Colonic mucosa (tissue), 4 donors: ENCODE results near the gene DCP1A. TPM values are rescaled to one million over a fixed set of nuclear protein-coding genes. Genes with fewer than 3 reads are reported as not detected.
A peak's percentile ranks its signal among the peaks of the same experiment; 100 is the strongest.

Source experiments
- DNase-seq: peaks from one replicate; pipeline ENCODE4 v3.0.0-alpha.2; 2020
- H3K27ac ChIP-seq: fragments of 200-600 bp; one replicate; pipeline ENCODE4 v1.8.0; 2021
- H3K27me3 ChIP-seq: fragments of 200-600 bp; one replicate; pipeline ENCODE4 v1.8.0; 2021
- H3K36me3 ChIP-seq: fragments of 200-600 bp; one replicate; pipeline ENCODE4 v1.8.0; 2021
- H3K4me1 ChIP-seq: fragments of 200-600 bp; one replicate; pipeline ENCODE4 v1.8.0; 2021; ENCODE audit warnings: mild to moderate bottlenecking
- H3K4me3 ChIP-seq: fragments of 200-600 bp; one replicate; pipeline ENCODE4 v1.8.0; 2021
- H3K9ac ChIP-seq, 2 donors: one replicate each; pipeline ENCODE4 v1.7.0; 2013; ENCODE audit warnings: control low read depth in 2 of 2, low read depth in 2 of 2, low read length in 2 of 2
- H3K9me3 ChIP-seq: fragments of 200-600 bp; one replicate; pipeline ENCODE4 v1.8.0; 2021
- intact Hi-C: fragments of 100-400 bp; cut with DNase I; formaldehyde crosslinking; loops from one replicate; pipeline ENCODE4 v1.14.1; 2022
- total RNA-seq, 2 donors: library from RNA; stranded (reverse); fragmentation: NEBNext Ultra II Directional in 1 of 2; extraction: Animal tissue kit (Norgen Biotek cat#: 25700) in 1 of 2; gene quantifications; one replicate each; pipeline ENCODE4 v1.2.1, GENCODE V29; 2021
- TF ChIP-seq, protein P1 (sequence below): fragments of 200-600 bp; IDR thresholded peaks from one replicate; pipeline ENCODE4 v1.8.0; 2022; ENCODE audit warnings: antibody characterized with exemption, mild to moderate bottlenecking
- donor health status: healthy.
- donor health status: DM: no; HTN: no; CAD: no.
- donor health status: DM: no; HTN: no; CAD: no.

The DCP1A gene
- total RNA-seq, 2 donors from 2014 or later: 20.6 to 24.5 TPM

DNA sequence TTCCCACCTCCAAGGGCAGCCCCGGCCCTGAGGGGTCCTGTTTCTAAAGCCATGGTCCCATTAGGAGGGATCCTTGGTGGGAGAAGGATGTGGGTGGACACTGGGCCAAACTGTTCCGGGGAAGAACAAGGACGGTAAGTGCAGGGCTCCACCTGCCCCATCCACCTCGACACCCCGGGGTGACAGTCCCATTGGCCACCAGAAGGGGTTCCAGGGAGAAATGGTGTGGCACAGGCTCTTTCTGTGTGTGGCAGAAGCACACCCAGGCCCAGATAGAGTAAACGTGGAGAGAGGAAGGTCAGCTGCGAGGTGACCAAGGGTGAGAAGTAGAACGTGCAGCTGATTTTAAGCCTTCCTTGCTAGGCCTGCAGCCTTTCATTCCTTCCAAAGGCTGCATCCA is 103.6 kb downstream of the DCP1A start:
- Histone ChIP-seq H3K4me1 (peaks cover 2% of the 10 kb centered on the region), H3K27me3 (no peaks in the 10 kb centered on the region), H3K9ac (no peak overlapping the region), H3K9me3 (no peaks in the 10 kb centered on the region), H3K36me3 (peaks cover 22% of the 10 kb centered on the region), H3K4me3 (no peak overlapping the region), H3K27ac (no peak overlapping the region)
- intact Hi-C loops: no loop called here
- TF ChIP-seq, protein P1, sequence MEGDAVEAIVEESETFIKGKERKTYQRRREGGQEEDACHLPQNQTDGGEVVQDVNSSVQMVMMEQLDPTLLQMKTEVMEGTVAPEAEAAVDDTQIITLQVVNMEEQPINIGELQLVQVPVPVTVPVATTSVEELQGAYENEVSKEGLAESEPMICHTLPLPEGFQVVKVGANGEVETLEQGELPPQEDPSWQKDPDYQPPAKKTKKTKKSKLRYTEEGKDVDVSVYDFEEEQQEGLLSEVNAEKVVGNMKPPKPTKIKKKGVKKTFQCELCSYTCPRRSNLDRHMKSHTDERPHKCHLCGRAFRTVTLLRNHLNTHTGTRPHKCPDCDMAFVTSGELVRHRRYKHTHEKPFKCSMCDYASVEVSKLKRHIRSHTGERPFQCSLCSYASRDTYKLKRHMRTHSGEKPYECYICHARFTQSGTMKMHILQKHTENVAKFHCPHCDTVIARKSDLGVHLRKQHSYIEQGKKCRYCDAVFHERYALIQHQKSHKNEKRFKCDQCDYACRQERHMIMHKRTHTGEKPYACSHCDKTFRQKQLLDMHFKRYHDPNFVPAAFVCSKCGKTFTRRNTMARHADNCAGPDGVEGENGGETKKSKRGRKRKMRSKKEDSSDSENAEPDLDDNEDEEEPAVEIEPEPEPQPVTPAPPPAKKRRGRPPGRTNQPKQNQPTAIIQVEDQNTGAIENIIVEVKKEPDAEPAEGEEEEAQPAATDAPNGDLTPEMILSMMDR: no peak
- DNase-seq: no peak

DNA sequence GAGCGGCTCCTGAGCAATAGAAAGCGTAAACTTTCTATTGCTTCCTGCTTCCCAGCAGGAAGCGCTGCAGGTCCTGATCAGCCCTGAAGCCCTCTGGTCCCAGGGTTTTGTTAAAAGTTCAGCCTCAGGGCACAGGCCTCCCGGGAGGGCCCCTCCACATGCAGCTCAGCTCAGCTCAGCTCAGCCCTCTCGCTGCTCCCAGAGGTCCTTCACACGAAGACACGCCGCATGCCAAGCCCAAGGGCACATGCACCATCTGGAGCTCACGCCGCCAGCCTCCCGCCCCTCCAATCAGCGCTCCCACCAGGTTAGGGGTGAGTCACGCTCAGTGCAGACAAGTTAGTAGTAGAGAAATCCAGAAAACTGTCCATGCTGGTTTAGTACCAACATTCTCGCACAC is 104.2 kb downstream of the DCP1A start:
- peaks cover 22% of the 10 kb centered on the region for H3K36me3 ChIP-seq
- no peak for DNase-seq
- no peaks in the 10 kb centered on the region for H3K27me3 ChIP-seq
- H3K9me3 ChIP-seq: no peaks in the 10 kb centered on the region
- peaks cover 8% of the 10 kb centered on the region for H3K4me1 ChIP-seq
- H3K9ac ChIP-seq: peak overlapping the region in 1 of 2 donors; percentile 38
- H3K27ac ChIP-seq: no peak overlapping the region
- H3K4me3 ChIP-seq: no peak overlapping the region
- intact Hi-C loops: no loop called here
- TF ChIP-seq, protein P1: no peak

DNA sequence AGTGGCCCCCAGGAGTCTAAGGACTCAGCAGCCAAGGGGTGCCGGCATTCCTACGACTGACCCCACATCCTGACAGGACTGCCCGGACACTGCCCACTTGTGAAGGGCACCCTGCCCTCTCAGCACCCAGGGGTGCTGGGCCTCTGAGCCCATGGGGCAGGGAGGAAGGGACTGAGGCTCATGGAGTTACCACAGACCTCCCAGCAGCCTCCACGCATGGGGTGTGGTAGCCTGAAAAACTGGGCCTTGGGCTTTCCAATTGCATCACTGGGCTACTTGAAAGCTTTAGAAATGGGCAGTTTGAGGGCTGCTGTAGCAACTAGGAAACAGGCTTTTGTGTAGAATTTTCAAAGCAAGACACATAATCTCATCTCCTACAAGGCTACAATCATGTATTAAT is 104.7 kb downstream of the DCP1A start:
- no peak for DNase-seq
- TF ChIP-seq, protein P1: no peak
- no peaks in the 10 kb centered on the region for H3K27me3 ChIP-seq
- peak overlapping the region in 1 of 2 donors; percentile 38 for H3K9ac ChIP-seq
- H3K36me3 ChIP-seq: peaks cover 22% of the 10 kb centered on the region
- intact Hi-C loops: no loop called here
- H3K27ac ChIP-seq: no peak overlapping the region
- no peak overlapping the region for H3K4me3 ChIP-seq
- no peaks in the 10 kb centered on the region for H3K9me3 ChIP-seq
- peaks cover 9% of the 10 kb centered on the region for H3K4me1 ChIP-seq

DNA sequence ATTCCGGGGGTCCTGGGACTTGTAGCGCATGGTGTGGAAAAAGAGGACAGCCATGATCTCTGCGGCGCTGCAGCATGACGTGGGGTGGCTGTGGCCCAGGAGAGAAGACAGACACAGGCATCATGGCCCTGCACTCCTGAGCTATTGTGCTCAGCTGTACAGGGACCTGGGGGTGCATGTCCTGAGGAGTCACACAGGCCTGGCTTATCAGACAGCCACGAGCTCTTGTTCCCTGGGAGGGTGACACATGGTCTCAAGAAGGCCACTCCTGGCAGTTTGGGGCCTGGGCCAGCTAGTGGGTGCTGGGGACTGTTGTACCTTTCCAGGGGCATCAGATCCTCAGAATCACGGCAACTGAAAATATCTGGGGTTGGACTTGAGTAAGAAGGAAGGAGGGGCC is 105.2 kb downstream of the DCP1A start:
- Histone ChIP-seq H3K9ac (peak overlapping the region in 1 of 2 donors; percentile 12), H3K4me1 (peaks cover 9% of the 10 kb centered on the region), H3K36me3 (peaks cover 22% of the 10 kb centered on the region), H3K27ac (no peak overlapping the region), H3K9me3 (no peaks in the 10 kb centered on the region), H3K27me3 (no peaks in the 10 kb centered on the region), H3K4me3 (no peak overlapping the region)
- DNase-seq: no peak
- TF ChIP-seq, protein P1: no peak
- intact Hi-C loops: no loop called here

DNA sequence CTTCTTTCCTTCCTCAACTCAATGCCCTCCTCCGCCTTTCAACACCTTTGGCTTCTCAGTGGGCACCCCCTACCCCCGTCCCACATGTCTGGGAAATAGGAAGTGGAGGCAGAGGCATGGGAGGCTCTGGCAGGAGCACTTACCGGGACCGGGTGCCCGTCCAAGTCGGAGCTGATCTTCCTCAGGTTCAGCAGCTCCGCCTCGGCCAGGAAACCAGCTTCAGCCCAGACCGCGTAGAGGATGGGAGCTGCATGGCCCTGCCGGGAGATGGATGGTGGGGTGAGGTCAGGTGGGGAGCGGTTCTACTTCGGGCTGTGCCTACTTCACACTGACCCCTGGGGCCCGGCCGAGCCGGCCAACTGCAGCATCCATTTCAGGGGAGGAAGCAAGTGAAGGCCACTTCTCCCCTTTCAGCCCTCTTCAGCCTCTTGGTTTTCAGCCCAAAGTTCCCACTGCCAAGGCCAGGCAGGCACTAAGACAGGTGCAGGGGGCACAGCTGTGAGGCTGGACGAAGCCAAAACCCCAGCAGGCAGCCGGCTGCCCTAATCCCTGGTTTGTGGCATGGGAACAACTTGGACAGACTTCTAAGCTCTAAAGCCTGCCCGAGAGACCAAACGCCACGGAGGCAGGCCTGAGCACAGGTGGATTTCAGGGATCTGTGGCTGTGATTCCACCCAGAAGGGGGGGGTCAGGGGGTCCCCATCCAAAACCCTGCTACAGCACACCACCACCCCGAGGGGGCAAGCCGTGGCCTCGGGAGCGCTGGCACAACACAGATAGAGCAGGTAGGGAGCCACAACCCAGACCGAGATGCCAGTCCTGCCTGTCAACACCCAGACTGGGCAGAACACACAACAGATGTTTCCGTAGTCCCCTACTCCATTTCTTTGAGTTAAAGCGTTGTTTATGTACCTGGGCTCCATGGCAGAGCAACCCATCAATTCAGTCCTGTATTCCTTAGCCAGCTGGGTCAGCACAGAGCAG is 106.1 kb downstream of the DCP1A start:
- intact Hi-C loops: no loop called here
- DNase-seq: no peak
- Histone ChIP-seq H3K4me1 (peaks cover 15% of the 10 kb centered on the region), H3K27ac (no peak overlapping the region), H3K4me3 (no peak overlapping the region), H3K9me3 (no peaks in the 10 kb centered on the region), H3K27me3 (no peaks in the 10 kb centered on the region), H3K36me3 (peaks cover 22% of the 10 kb centered on the region), H3K9ac (no peak overlapping the region)
- TF ChIP-seq, protein P1: no peak
